Colon (tissue), 2 donors: ENCODE results near the gene ACTR6.
"Not testable (repeated sequence)": the region's sequence is repeated elsewhere in the genome, so short reads cannot be mapped to it uniquely, and the experiment has no call there.

Experiments used
- FAIRE-seq: peaks from 2 replicates; lab custom pipeline; 2012; peaks lifted over from hg19 to GRCh38; lab: Jason Lieb, UNC
- donor health status: control.
- donor health status: control.

Gene ACTR6

GRCh38 chr12:100200463-100201181, at the start of gene ACTR6:
ACTR6 (plus strand) TSS chr12:100200815; CDS start chr12:100200852, 37 bp downstream.
- no peak for FAIRE-seq

GRCh38 chr12:100151769-100152168, 48.8 kb upstream of the ACTR6 start:
- no peak for FAIRE-seq

DNA sequence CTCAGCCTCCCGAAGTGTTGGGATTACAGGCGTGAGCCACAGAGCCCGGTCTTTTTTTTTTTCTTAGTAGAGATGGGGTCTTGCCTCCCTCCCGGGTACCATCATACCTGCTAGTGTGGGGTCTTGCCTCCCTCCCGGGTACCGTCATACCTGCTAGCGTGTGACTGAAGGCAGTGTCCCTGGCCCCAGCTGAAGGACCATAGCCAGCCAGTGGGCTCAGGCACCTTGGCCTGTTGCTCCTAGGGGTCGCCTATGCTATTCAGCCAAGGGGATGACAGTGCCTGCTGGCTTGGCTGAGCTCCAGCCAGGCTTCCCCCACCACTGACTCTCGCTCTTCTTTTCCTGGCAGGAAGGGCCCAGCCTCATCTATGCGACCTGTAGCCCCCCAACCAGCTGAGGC, 47.5 kb upstream of the ACTR6 start:
- no peak for FAIRE-seq

- FAIRE-seq: no peak
Observed at GRCh38 chr12:100154474-100155247, 46.0 kb upstream of the ACTR6 start.

DNA sequence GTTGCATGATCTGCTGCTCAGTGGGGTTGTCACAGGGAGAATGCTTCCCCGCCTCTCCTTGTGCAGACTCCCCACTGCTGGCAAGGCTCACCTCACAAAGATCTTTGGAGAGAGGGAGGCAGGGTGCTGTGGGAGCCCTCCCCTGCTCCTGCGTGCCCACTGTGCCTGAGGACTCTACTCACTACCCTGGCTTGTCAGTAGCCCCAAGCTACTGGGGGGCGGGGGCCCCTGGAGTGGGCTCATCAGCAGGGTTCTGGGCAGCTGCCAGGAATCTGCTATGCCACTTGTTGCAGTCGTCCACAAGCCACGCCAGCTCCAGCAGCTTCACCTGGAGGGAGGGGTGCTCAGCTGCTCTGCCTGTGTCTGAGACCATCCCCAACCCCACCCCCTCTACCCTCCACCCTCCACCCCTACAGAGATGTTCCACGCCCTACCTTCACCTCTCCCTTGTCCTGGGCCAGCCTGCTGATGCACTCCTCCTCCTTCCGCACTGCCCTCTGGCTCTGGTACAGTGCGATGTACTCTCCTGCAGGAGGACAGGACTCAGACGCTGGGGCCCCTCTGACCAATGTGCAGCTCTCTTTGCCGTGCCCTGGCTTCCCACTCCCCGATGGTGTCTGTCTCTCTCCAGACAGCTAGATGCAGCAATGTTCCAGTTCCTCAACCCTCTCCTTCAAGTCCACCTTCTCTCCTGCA, 43.7 kb upstream of the ACTR6 start:
- FAIRE-seq: no peak

GRCh38 chr12:100157427-100157821, 43.2 kb upstream of the ACTR6 start:
- FAIRE-seq: no peak

- no peak for FAIRE-seq
Observed at GRCh38 chr12:100158535-100158934, 42.1 kb upstream of the ACTR6 start.

GRCh38 chr12:100159391-100160104, 41.1 kb upstream of the ACTR6 start:
- FAIRE-seq: no peak

GRCh38 chr12:100163416-100164152, 37.0 kb upstream of the ACTR6 start:
- FAIRE-seq: peak; percentile 57

DNA sequence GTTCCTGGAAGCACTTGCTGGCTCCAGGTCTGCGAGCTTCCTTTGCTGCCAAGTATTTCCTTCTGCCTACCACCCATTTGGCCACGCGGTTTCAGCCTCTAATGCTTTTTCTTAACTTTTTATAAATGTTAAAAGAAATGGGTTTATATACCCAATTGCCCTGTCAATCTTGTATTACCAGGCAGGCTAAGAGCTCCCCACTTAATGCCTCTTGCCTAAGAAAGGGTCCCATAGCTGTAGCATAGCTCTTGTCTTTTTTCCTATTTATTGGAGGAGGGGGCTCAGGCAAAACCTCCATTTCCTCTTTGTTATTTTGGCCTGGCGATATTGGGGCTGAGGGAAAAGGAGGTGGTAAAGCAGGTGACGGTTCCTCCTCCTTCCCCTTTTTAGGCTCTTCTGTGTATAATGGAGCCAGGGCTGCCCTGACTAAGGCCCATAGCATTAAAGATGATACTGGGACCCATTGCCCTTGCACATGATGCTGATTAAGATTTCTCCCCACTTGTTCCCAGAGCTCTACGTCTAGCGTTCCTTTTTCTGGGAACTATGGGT, 36.4 kb upstream of the ACTR6 start:
- FAIRE-seq: no peak

DNA sequence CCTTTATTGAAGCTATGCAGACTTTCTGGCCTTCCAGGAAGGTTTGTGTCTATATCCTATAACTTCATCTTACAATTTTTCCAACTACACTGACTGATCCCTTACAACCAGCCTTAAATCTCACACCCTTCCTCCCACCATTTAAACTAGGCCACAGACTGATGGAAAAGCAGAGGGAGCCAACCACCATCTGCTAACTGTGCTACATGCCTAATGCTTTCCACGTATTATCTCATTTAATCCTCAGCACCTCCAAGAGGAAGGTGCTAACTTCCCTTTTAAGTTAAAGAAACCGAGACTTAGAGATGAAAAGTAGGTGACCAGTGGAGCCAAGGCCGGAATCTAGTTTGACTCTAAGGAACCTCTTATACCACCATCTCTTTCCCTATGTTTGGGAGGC, 35.3 kb upstream of the ACTR6 start:
- no peak for FAIRE-seq

DNA sequence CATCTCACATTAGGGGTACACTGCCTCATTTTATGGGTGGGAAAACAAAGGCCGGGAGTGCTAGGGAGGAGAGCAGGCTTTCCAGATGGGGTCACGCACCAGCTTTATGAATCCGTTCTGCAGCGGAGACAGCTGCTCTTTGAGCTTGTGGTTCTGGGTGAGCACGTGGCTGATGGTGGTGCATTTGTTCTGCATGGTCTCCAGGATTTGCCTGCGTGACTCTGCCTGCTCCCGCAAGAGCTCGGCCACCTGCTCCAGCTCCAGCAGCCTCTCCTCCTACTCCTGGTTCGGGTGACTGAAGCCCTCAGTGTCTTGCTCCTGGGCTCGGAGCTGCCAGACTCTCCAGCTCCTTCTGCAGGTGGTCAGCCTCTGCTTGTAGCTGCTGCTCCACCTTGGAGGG, 34.4 kb upstream of the ACTR6 start:
- no peak for FAIRE-seq

- no peak for FAIRE-seq
Observed at GRCh38 chr12:100168562-100168961, 32.1 kb upstream of the ACTR6 start.

GRCh38 chr12:100169345-100169744, 31.3 kb upstream of the ACTR6 start:
- no peak for FAIRE-seq

DNA sequence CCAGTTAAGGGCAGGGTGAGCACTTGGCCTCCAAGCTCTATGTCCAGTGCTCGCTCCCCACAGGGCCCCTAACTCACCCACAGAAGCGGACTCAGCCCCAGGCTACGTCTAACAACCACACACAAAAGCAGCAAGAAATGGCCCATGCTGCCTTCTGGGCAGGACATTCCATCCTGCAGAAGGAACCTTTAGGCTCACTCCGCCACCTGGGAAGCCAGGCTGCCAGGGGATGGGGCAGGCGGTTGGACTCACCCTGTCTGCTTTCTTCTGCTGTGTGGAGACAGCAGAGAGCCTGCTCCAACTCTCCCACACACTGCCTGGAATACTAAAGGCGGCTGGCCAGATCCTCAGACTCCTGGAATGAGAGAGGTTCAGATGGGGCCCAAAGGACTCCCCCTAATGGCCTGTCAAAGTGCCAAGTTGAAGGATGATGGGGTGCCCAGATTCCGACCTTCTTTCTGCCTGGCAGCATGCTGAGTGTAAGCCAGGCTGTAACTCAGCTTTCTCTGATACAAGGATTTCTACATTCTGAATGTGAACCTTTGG, 30.2 kb upstream of the ACTR6 start:
- FAIRE-seq: no peak

GRCh38 chr12:100171248-100171647, 29.4 kb upstream of the ACTR6 start:
- no peak for FAIRE-seq

DNA sequence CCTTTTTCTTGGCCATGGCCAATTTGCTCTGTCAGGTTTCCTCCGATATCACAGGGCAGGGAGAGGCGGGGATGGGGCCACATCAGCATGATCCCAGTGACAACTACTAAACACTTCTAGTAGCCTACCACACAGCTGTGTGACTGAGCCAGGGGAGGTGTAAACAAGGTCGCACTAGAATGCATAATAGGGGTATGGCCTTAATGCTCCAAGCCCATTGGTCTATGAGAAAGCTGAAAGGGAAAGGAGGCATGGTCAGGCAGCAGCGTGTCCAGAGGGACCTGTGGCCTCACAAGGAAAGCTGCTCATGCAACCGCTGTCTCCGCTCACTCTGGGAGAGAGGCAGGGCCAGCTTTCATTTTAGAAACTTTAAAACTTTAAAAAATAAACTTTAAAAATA, 27.5 kb upstream of the ACTR6 start:
- FAIRE-seq: no peak

DNA sequence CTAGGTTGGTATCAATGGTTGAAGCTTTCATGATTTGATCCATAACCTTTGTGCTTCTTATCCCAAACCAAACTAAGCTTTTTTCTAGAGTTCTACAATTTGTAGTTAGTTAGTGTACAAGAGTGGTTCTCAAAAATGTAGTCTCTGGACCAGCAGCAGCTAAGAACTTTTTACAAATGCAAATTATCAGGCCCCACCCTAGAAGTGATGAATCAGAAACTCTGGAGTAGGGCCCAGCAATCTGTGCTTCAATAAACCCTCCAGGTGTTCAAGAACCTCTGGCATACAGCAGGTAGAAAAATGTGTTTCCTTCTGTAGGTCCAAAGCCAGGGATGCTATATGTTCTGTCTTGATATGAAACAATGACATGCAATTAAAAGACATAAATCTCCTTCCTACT, 26.1 kb upstream of the ACTR6 start:
- FAIRE-seq: no peak

DNA sequence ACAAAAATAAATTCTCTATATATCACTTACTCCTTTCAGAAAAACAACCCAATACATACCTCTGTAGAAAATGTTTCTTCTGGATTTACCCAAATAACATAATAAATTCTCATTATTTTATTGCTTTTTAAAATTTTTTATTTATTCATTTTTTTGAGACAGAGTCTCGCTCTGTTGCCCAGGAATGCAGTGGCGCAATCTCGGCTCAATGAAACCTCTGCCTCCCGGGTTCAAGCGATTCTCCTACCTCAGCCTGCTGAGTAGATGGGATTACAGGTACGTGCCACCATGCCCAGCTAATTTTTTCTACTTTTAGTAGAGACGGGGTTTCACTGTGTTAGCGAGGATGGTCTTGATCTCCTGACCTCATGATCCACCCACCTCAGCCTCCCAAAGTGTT, 24.1 kb upstream of the ACTR6 start:
- not testable (repeated sequence) for FAIRE-seq

DNA sequence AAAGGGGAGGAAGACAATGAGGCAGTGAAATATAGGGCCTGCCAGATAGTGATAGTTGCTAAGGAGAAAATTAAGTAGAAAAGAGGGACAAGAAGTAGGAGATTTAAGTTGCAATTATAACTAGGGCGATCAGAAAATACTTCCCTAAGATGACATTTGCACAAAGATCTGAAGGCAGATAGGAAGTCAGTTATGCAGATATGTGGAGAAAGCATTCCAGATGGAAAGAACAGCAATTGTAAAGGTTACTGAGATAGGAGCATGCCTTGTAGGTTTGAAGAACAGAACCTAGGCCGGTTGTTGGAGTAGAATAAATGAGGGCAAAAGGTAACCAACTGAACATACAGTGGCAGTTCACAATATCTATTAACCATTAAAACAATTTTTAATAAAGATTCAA, 21.4 kb upstream of the ACTR6 start:
- FAIRE-seq: no peak

DNA sequence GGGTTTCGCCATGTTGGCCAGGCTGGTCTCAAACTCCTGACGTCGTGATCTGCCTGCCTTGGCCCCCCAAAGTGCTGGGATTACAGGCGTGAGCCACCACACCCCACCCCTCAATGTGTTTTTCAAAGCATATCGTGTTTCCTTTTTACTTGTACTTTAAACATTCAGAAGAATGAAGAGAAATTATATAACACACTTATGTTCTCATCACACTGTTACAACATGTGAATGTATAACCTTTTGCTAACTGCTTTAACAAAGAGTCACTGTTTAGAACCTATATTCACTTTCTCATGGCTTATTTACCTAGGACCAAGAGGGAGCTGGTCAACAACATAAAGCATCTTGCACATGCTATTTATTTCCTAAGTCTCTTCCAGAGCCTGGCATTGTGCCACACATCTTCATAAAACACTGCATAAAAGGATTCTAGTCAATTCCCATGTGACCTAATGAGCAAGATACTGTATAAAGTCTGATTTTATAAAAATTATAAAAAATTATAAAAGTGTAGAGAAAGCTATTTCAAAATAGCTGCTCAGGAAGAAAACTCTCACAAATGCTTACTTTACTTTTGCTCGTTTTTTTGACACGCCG, 16.0 kb upstream of the ACTR6 start:
- no peak for FAIRE-seq
